Right renal cortex interstitium (tissue), 3 donors: ENCODE data around the gene RAB3GAP1. TPM values are rescaled to one million over a fixed set of nuclear protein-coding genes. Genes with fewer than 3 reads are reported as not detected.

Source experiments
- DNase-seq, 3 donors: peaks; one replicate each; pipeline ENCODE4 v3.0.0-alpha.2; 2013; ENCODE audit warnings: low read depth in 3 of 3, low spot score in 2 of 3
- polyA plus RNA-seq, 3 donors: library from polyadenylated mRNA; unstranded; fragments of 120-200 nt; gene quantifications; one replicate each; pipeline ENCODE4 v1.2.1, GENCODE V29; 2013; ENCODE audit not compliant: insufficient read length in 3 of 3

The RAB3GAP1 gene
- polyA plus RNA-seq, 3 donors: 52.1 to 57.0 (median 54.3) TPM

DNA sequence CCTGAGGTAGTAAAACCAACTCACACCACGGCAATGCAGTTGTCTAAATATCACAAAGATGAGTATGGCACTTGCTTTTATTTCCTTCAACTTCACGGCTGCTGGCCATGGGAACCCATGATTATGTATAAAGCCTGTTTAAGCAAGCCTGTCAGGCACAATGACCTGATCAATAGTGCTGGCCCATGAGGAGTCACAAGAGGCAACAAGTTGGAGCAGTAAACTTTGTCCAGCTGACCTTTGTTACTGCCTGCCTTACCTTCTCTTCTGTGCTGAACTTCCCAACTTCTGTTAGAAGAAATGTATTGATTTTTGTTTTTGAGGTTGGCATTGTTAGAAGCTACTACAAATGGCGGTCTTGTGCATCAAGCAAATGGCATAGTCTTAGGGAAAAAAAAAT, 151.9 kb downstream of the RAB3GAP1 start:
- no peak for DNase-seq

DNA sequence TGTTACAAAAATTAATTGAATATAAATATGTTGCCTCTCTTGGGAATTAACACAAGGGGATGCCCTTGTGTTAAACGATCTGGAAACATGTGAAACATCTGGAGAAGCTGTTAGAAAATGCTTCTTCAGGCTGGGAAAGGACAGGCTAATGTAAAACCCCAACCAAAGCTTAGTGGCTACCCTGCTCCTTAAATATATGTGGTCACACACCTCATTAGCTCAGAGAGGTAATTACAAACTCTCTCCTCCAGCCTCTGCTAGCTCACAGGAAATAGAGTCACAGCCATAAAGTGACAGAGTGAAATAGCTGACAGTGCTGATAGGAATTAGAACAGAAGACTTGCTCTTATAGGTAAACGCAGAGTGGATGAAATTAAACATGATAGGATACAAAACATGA, 155.9 kb downstream of the RAB3GAP1 start:
- no peak for DNase-seq

DNA sequence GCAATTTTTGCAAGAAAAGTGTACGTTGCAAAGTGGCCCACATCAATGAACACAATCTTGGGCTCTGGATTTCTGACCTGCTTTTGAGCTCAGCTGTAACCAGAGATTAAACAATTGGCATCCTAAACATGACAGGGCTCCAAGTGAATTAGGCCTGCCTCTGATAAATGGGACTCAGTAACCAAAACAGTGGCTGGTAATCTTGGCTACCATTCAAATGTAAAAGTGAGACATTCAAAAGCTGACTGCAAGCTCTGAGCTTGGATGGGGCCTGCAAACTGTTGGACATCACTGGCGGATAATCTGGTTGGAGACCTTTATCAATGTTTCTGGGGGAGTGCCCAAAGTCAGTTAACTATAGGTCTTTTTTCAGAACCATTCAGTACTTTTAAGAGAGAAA, 160.7 kb downstream of the RAB3GAP1 start:
- DNase-seq: no peak

DNA sequence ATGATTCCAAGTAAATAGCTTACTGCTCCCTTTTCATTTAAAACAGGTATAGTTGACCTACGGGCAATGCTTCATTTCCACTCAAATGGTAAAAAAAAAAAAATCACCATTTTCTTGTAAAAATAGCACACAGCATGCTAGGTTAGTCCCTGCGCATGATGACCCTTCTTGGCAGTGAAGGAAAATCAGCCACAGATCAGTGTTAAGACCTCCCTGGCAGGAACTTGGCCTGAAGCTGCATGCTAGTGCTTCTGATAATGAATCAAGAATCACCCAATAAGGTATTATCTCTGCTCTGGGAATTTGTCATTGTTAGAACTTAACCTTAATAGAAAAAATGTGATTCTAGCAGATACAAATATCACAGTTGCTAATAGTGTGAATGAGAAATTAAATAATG, 166.3 kb downstream of the RAB3GAP1 start:
- no peak for DNase-seq

DNA sequence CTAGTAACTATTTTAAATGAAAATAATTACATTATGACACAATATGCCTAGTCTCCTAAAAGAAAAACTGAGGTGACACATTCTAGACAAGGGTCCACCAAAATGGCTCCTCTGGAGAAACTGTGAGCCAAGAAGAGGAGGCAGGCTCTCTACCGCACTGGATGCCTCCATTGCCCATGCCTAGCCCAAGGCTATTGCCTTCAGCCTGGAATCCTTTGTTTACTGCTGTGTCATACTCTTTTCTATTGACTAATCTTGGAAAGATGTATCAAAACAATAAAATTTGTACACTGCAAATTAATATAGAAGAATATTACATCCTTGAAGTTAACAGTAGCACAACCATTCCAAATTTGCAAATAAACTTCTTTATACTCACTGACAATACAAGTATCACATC, 167.1 kb downstream of the RAB3GAP1 start:
- DNase-seq: no peak

Other genes starting within 250 kb of the RAB3GAP1 start
- 10 to 100 TPM; 43.0 to 50.2 (median 49.3) TPM for gene ACMSD, start 213.7 kb upstream of the RAB3GAP1 start, polyA plus RNA-seq
- 10 to 100 TPM; 53.4 to 58.6 (median 55.0) TPM for gene CCNT2, start 133.5 kb upstream of the RAB3GAP1 start, polyA plus RNA-seq
- under 1 TPM; 0.36 to 0.78 (median 0.58) TPM for gene MAP3K19, start 4.8 kb upstream of the RAB3GAP1 start, polyA plus RNA-seq